Measurements from ENCODE around the gene MYBPH. TPM values are rescaled to one million over a fixed set of nuclear protein-coding genes. Genes with fewer than 3 reads are reported as not detected.

Gene MYBPH
- polyA plus RNA-seq, 2 of the 4 experiments (the other 2 are of a cell fraction) = not detected

- no peak for FAIRE-seq
- no peak overlapping the region for H3K27ac ChIP-seq
- H3K4me1 ChIP-seq = peaks cover 5% of the 10 kb centered on the region; the same call in 1 of the 3 replicates
- no peak overlapping the region for H3K4me3 ChIP-seq
- no peak for ATAC-seq
- H3K4me2 ChIP-seq = no peak overlapping the region
- TF ChIP-seq MYC (IDR thresholded peaks at IDR 0.05; ENCODE audit: borderline replicate concordance, low read length) (no peak), ATOH8 (CRISPR knock-in tag; IDR thresholded peaks at IDR 0.05; ENCODE audit: low read depth) (no peak), GATA3 (IDR thresholded peaks at IDR 0.05; ENCODE audit: borderline replicate concordance) (no peak), HOXB13 (CRISPR knock-in tag; IDR thresholded peaks at IDR 0.05; ENCODE audit: low read depth) (no peak), ESRRA (IDR thresholded peaks at IDR 0.05; ENCODE audit: borderline replicate concordance, low read length) (no peak), TP53 (CRISPR knock-in tag; IDR thresholded peaks at IDR 0.05) (no peak), PHF8 (IDR thresholded peaks at IDR 0.05; ENCODE audit: borderline replicate concordance, low read depth) (no peak), HOXB5 (CRISPR knock-in tag; IDR thresholded peaks at IDR 0.05) (no peak), RCOR1 (IDR thresholded peaks at IDR 0.05; ENCODE audit: low read depth, low read length) (no peak), HEYL (CRISPR knock-in tag; IDR thresholded peaks at IDR 0.05) (no peak), FOXS1 (CRISPR knock-in tag; IDR thresholded peaks at IDR 0.05) (no peak)
- H3K9me3 ChIP-seq = no peaks in the 10 kb centered on the region
- DNase-seq (ENCODE audit: low read depth in 1 of 2, low spot score in 1 of 2) = no peak
- ChIA-PET CTCF (interaction anchor here (1.0 to 7.5 kb wide), 5 partner anchors 13 to 284 kb away, joined by 3 to 84 read pairs (median 5); no protein-coding TSS in a partner anchor), POLR2A (no interaction called here)
- 47% methylated on average over 13 of the region's 15 CpGs for WGBS (ENCODE audit: missing lambda C conversion rate)
Measured at GRCh38 chr1:203202431-203203245, 27.0 kb upstream of the MYBPH start.

GRCh38 chr1:203201516-203202205 lies 26.0 kb upstream of the MYBPH start:
- peaks cover 9% of the 10 kb centered on the region; the same call in 1 of the 3 replicates for H3K4me1 ChIP-seq
- 65% methylated on average over 10 of the region's 10 CpGs for WGBS (ENCODE audit: missing lambda C conversion rate)
- POLR2A ChIA-PET = no interaction called here
- H3K27ac ChIP-seq = no peak overlapping the region
- CTCF ChIA-PET = interaction anchor here (1.0 to 7.5 kb wide), 7 partner anchors 14 to 285 kb away, joined by 3 to 84 read pairs (median 5); no protein-coding TSS in a partner anchor
- no peaks in the 10 kb centered on the region for H3K9me3 ChIP-seq
- FAIRE-seq = no peak
- no peak overlapping the region for H3K4me2 ChIP-seq
- DNase-seq (ENCODE audit: low read depth in 1 of 2, low spot score in 1 of 2) = no peak
- H3K4me3 ChIP-seq = no peak overlapping the region
- TF ChIP-seq POLR2AphosphoS2 (conservative IDR thresholded peaks at IDR 0.05; ENCODE audit: low read length) = no peak
- TF ChIP-seq CHD4 (IDR thresholded peaks at IDR 0.05; ENCODE audit: borderline replicate concordance) = no peak
- no peak for TF ChIP-seq NFE2L2 (conservative IDR thresholded peaks at IDR 0.05; ENCODE audit: low read length)
- no peak for TF ChIP-seq ELK1 (IDR thresholded peaks at IDR 0.05; ENCODE audit: low read depth, low read length)
- ATAC-seq = no peak

- Histone ChIP-seq H3K4me1 (peaks cover 9% of the 10 kb centered on the region; the same call in 1 of the 3 replicates), H3K9me3 (no peaks in the 10 kb centered on the region), H3K27ac (no peak overlapping the region), H3K4me3 (no peak overlapping the region), H3K4me2 (no peak overlapping the region)
- no peak for DNase-seq (ENCODE audit: low read depth in 1 of 2, low spot score in 1 of 2)
- no peak for TF ChIP-seq ZFP36 (IDR thresholded peaks at IDR 0.05; ENCODE audit: borderline replicate concordance, partially characterized antibody)
- TF ChIP-seq NR3C1 (IDR thresholded peaks at IDR 0.05) = no peak
- TF ChIP-seq REST (IDR thresholded peaks at IDR 0.05) = no peak
- TF ChIP-seq HES2 (IDR thresholded peaks at IDR 0.05) = no peak
- TF ChIP-seq KDM5A (IDR thresholded peaks at IDR 0.05) = no peak
- no peak for TF ChIP-seq HDAC2 (IDR thresholded peaks at IDR 0.05)
- TF ChIP-seq HEYL (CRISPR knock-in tag; IDR thresholded peaks at IDR 0.05) = no peak
- TF ChIP-seq MYC (IDR thresholded peaks at IDR 0.05; ENCODE audit: borderline replicate concordance, low read length) = no peak
- TF ChIP-seq CHD4 (IDR thresholded peaks at IDR 0.05; ENCODE audit: borderline replicate concordance) = no peak
- TF ChIP-seq TFCP2L1 (CRISPR knock-in tag; IDR thresholded peaks at IDR 0.05) = no peak
- TF ChIP-seq FOXS1 (CRISPR knock-in tag; IDR thresholded peaks at IDR 0.05) = no peak
- WGBS (ENCODE audit: missing lambda C conversion rate) = 5% methylated on average over 1 of the region's 1 CpG
- POLR2A ChIA-PET = no interaction called here
- no peak for ATAC-seq
- FAIRE-seq = no peak
- CTCF ChIA-PET = interaction anchor here (1.1 to 7.2 kb wide), 10 partner anchors 9 to 162 kb away, joined by 3 to 40 read pairs (median 5); no protein-coding TSS in a partner anchor
Measured at GRCh38 chr1:203200916-203201315, 25.3 kb upstream of the MYBPH start.
